B cell (primary cell): ENCODE results near the gene CEP85L. TPM values are rescaled to one million over a fixed set of nuclear protein-coding genes. Genes with fewer than 3 reads are reported as not detected.

Experiments
- ATAC-seq: fragments of 200-7000 bp; cut with Tn5 transposase; one replicate; pipeline ENCODE4 v1.10.0; 2021; ENCODE audit warnings: low read depth, mild to moderate bottlenecking, moderate number of reproducible peaks, moderate library complexity
- CTCF ChIA-PET: fragments of 350-600 bp; sonication (Branson Sonifier 250); formaldehyde crosslinking; loops from one replicate; lab custom pipeline; 2021; ENCODE audit warnings: antibody characterized with exemption, inconsistent platforms; lab: Charles Lee
- POLR2A ChIA-PET: fragments of 350-600 bp; sonication (Branson Sonifier 250); formaldehyde crosslinking; loops from one replicate; lab custom pipeline; 2021; ENCODE audit warnings: antibody characterized with exemption; lab: Charles Lee
- DNase-seq: peaks from one replicate; pipeline ENCODE4 v3.0.0; 2013
- H2AFZ ChIP-seq: 2 replicates; pipeline ENCODE4 v1.6.1; 2012; ENCODE audit warnings: mild to moderate bottlenecking, low read depth, low read length; ENCODE audit not compliant: insufficient read depth, poor library complexity, severe bottlenecking
- H3K27ac ChIP-seq, 2 donors: 1 replicate in 1 of 2; 2 replicates in 1 of 2; pipeline ENCODE4 v1.5.1; 2012 to 2013; ENCODE audit warnings: low read length in 2 of 2, mild to moderate bottlenecking in 2 of 2, moderate library complexity in 1 of 2
- H3K27me3 ChIP-seq, 4 experiments: fragments of 200-600 bp in 1 of 4; sonication (generic) in 1 of 4; replicated peaks in 1 of 4; 1 replicate in 2 of 4; 2 replicates in 2 of 4; pipeline versions ENCODE4 v1.6.1 to v1.7.0; 2013 to 2016; ENCODE audit warnings: low read length in 3 of 4, mild to moderate bottlenecking in 2 of 4, mixed read lengths in 1 of 4, moderate library complexity in 1 of 4; ENCODE audit not compliant: insufficient read depth in 4 of 4, control insufficient read depth in 3 of 4; ENCODE audit errors: control extremely low read depth in 1 of 4
- H3K36me3 ChIP-seq, 2 experiments: replicated peaks in 1 of 2; 1 replicate in 1 of 2; 2 replicates in 1 of 2; pipeline versions ENCODE4 v1.6.1 to v1.7.1; 2013; ENCODE audit warnings: low read length in 1 of 2; ENCODE audit not compliant: insufficient read depth in 2 of 2, control insufficient read depth in 1 of 2; ENCODE audit errors: control extremely low read depth in 1 of 2, extremely low read depth in 1 of 2
- H3K4me1 ChIP-seq, 2 donors: fragments of 200-600 bp in 1 of 2; sonication (generic) in 1 of 2; 1 replicate in 1 of 2; 2 replicates in 1 of 2; pipeline versions ENCODE4 v1.5.1 to v1.6.1; 2013 to 2017; ENCODE audit warnings: low read length in 2 of 2; ENCODE audit not compliant: control insufficient read depth in 2 of 2, insufficient read depth in 2 of 2
- H3K4me2 ChIP-seq: replicated peaks from 2 replicates; pipeline ENCODE3; 2012; ENCODE audit warnings: mild to moderate bottlenecking, low read depth, low read length; ENCODE audit not compliant: poor library complexity, severe bottlenecking
- H3K4me3 ChIP-seq, 5 experiments: fragments of 200-600 bp in 1 of 5; sonication (generic) in 1 of 5; 1 replicate in 3 of 5; 2 replicates in 2 of 5; pipeline versions ENCODE4 v1.5.1 to v1.7.0; 2011 to 2016; ENCODE audit warnings: low read length in 4 of 5, mild to moderate bottlenecking in 4 of 5, low read depth in 2 of 5, control low read depth in 1 of 5, moderate library complexity in 1 of 5; ENCODE audit not compliant: insufficient read depth in 1 of 5; ENCODE audit errors: control extremely low read depth in 1 of 5, extremely low read depth in 1 of 5
- H3K79me2 ChIP-seq: fragments of 200-600 bp; sonication (generic); one replicate; pipeline ENCODE4 v1.6.0; 2016; ENCODE audit warnings: low read length; ENCODE audit not compliant: control insufficient read depth, insufficient read depth
- H3K9ac ChIP-seq: fragments of 200-600 bp; sonication (generic); 2 replicates; pipeline ENCODE4 v1.6.1; 2017; ENCODE audit warnings: mild to moderate bottlenecking, low read length, moderate library complexity
- H3K9me3 ChIP-seq, 3 donors: one replicate each; pipeline versions ENCODE4 v1.6.1 to v1.7.1; 2013; ENCODE audit warnings: low read length in 2 of 3; ENCODE audit not compliant: control insufficient read depth in 2 of 3, insufficient read depth in 1 of 3; ENCODE audit errors: control extremely low read depth in 1 of 3
- H4K20me1 ChIP-seq: 2 replicates; pipeline ENCODE4 v1.6.0; 2012; ENCODE audit warnings: mild to moderate bottlenecking, low read length; ENCODE audit not compliant: insufficient read depth, control insufficient read depth, poor library complexity, severe bottlenecking
- H3K27ac Mint-ChIP-seq: one replicate; pipeline ENCODE4 v1.8.0; 2021; ENCODE audit warnings: mixed read lengths
- H3K27me3 Mint-ChIP-seq: one replicate; pipeline ENCODE4 v1.8.0; 2021; ENCODE audit warnings: mixed read lengths
- H3K4me1 Mint-ChIP-seq: one replicate; pipeline ENCODE4 v1.8.0; 2021; ENCODE audit warnings: mixed read lengths
- H3K4me3 Mint-ChIP-seq: one replicate; pipeline ENCODE4 v1.8.0; 2021; ENCODE audit warnings: mixed read lengths
- H3K9me3 Mint-ChIP-seq: one replicate; pipeline ENCODE4 v1.8.0; 2022; ENCODE audit warnings: mixed read lengths; ENCODE audit not compliant: insufficient read depth
- EZH2 ChIP-seq: IDR thresholded peaks from 2 replicates; pipeline ENCODE4 v1.6.1; 2012; ENCODE audit warnings: borderline replicate concordance, low read depth, mild to moderate bottlenecking, moderate library complexity, low read length; ENCODE audit not compliant: insufficient read depth, poor library complexity, severe bottlenecking
- WGBS: methylation state at CpG from one replicate; pipeline ENCODE4 v1.1.5; 2013; ENCODE audit warnings: missing lambda C conversion rate; ENCODE audit not compliant: insufficient coverage; 5-methylcytosine and 5-hydroxymethylcytosine counted together
- intact Hi-C: fragments of 100-400 bp; cut with micrococcal nuclease; formaldehyde crosslinking; loops from one replicate; pipeline ENCODE4 v1.10.0; 2022
- polyA plus RNA-seq: library from polyadenylated mRNA; depleted of rRNA; stranded (reverse); fragments of >200 nt; gene quantifications from 2 replicates; pipeline ENCODE4 v1.2.3, GENCODE V29; 2012
- total RNA-seq, 2 donors: library from RNA; stranded (reverse); fragments of 120-200 nt in 1 of 2; gene quantifications; 1 replicate in 1 of 2; 2 replicates in 1 of 2; pipeline versions ENCODE4 v1.2.3 to v1.2.4, GENCODE V29; 2013 to 2022
- TF ChIP-seq, protein P1 (sequence below): fragments of 200-600 bp; IDR thresholded peaks from one replicate; pipeline ENCODE4 v1.8.0; 2022; ENCODE audit warnings: antibody characterized with exemption, mild to moderate bottlenecking

The CEP85L gene
- total and polyA plus RNA-seq, 2 donors (not counting 1 experiment from before 2014, with no cell fraction given): 7.6 to 32.1 TPM

DNA sequence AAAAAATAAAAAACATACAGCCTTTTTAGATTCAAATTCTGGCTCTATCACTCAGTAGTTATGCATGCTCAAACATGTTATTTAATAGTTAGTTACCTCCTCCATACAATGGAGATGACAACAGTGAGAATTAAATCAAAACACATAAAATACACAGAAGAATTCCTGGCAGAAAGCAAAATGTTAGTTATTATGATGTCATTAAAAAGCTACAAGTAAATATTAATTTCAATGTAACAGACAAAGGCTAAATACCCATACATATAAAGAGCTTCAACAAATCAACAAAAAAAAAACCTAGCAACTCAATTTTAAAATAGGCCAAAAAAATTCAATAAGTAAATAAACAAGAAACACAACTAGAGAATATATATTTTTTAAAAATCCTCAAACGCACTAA lies 81.9 kb downstream of the CEP85L start:
- no peak overlapping the region for H3K4me3 ChIP-seq
- Mint-ChIP-seq H3K27ac (no peak overlapping the region), H3K27me3 (no peaks in the 10 kb centered on the region), H3K9me3 (peaks cover 7% of the 10 kb centered on the region), H3K4me3 (no peak overlapping the region), H3K4me1 (peaks cover 9% of the 10 kb centered on the region)
- peaks cover 6% of the 10 kb centered on the region in 2 donors for H3K4me1 ChIP-seq
- H3K9ac ChIP-seq: no peak overlapping the region
- H3K36me3 ChIP-seq: peaks cover 5 to 10% of the 10 kb centered on the region in 2 experiments
- ATAC-seq (no peak), DNase-seq (no peak)
- intact Hi-C loops: loop anchor here (10.0 kb wide), 1 partner anchor 325 kb away; the partner anchor contains the start of gene ASF1A
- WGBS: no CpG with 5 or more reads among the region's 1 CpG
- H2AFZ ChIP-seq: no peak overlapping the region
- H3K79me2 ChIP-seq: peaks cover 13% of the 10 kb centered on the region
- H4K20me1 ChIP-seq: no peaks in the 10 kb centered on the region
- no peak for TF ChIP-seq EZH2
- TF ChIP-seq, protein P1, sequence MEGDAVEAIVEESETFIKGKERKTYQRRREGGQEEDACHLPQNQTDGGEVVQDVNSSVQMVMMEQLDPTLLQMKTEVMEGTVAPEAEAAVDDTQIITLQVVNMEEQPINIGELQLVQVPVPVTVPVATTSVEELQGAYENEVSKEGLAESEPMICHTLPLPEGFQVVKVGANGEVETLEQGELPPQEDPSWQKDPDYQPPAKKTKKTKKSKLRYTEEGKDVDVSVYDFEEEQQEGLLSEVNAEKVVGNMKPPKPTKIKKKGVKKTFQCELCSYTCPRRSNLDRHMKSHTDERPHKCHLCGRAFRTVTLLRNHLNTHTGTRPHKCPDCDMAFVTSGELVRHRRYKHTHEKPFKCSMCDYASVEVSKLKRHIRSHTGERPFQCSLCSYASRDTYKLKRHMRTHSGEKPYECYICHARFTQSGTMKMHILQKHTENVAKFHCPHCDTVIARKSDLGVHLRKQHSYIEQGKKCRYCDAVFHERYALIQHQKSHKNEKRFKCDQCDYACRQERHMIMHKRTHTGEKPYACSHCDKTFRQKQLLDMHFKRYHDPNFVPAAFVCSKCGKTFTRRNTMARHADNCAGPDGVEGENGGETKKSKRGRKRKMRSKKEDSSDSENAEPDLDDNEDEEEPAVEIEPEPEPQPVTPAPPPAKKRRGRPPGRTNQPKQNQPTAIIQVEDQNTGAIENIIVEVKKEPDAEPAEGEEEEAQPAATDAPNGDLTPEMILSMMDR: no peak
- ChIA-PET CTCF (interaction anchor here (0.7 kb wide), 1 partner anchor 542 kb away, joined by 3 read pairs; no protein-coding TSS in a partner anchor), POLR2A (no interaction called here)
- H3K4me2 ChIP-seq: no peak overlapping the region
- no peaks in the 10 kb centered on the region for H3K27me3 ChIP-seq
- H3K9me3 ChIP-seq: peaks cover 0 to 10% (median 6%) of the 10 kb centered on the region in 3 donors
- H3K27ac ChIP-seq: no peak overlapping the region

DNA sequence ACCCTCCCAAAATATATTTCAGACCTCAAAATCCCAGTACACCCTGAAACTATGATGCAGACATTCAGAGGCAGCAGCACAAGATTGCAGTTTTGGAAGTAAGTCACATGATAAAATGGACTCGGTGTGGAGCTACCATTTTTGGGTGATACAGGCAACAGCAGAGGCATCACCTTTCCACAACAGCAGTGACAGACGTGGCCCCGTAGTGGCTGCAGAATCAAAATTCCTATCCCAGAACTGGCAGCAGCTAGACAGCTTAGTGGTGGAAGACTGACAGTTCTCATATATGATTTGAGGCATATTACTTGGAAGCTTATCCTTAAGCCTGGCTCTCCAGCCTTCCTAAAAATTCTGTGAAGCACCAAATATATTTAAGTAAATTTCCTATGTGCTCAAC lies 83.4 kb downstream of the CEP85L start:
- intact Hi-C loops: loop anchor here (10.0 kb wide), 1 partner anchor 327 kb away; the partner anchor contains the start of gene ASF1A
- TF ChIP-seq EZH2: no peak
- TF ChIP-seq, protein P1: no peak
- Histone ChIP-seq H3K36me3 (peaks cover 3 to 6% of the 10 kb centered on the region in 2 experiments), H3K79me2 (peaks cover 13% of the 10 kb centered on the region), H3K4me1 (peaks cover 6% of the 10 kb centered on the region in 2 donors), H3K9ac (no peak overlapping the region), H4K20me1 (no peaks in the 10 kb centered on the region), H3K27ac (no peak overlapping the region), H3K9me3 (no peaks in the 10 kb centered on the region), H3K4me2 (no peak overlapping the region), H3K27me3 (no peaks in the 10 kb centered on the region), H2AFZ (no peak overlapping the region), H3K4me3 (no peak overlapping the region)
- no peak for DNase-seq
- H3K9me3 Mint-ChIP-seq: no peaks in the 10 kb centered on the region
- peaks cover 9% of the 10 kb centered on the region for H3K4me1 Mint-ChIP-seq
- POLR2A ChIA-PET: no interaction called here
- H3K4me3 Mint-ChIP-seq: no peak overlapping the region
- ATAC-seq: no peak
- WGBS: 81% methylated on average over 3 of the region's 3 CpGs
- no peaks in the 10 kb centered on the region for H3K27me3 Mint-ChIP-seq
- H3K27ac Mint-ChIP-seq: no peak overlapping the region
- CTCF ChIA-PET: interaction anchor here (4.7 to 5.8 kb wide), 3 partner anchors 207 to 543 kb away, joined by 45 to 146 read pairs (median 58); no protein-coding TSS in a partner anchor
